Mammary epithelial cell (primary cell): ENCODE data around the gene GCN1.

ENCODE experiments used
- EZH2 ChIP-seq: IDR thresholded peaks from 2 replicates; pipeline ENCODE4 v1.6.1; 2012; ENCODE audit warnings: low read length, inconsistent platforms, borderline replicate concordance
- TF ChIP-seq, protein P1 (sequence below), 2 donors: IDR thresholded peaks in 1 of 2; conservative IDR thresholded peaks in 1 of 2; 2 replicates each; pipeline ENCODE4 v1.5.1; 2011 to 2012; ENCODE audit warnings: inconsistent platforms in 2 of 2, low read length in 2 of 2, mild to moderate bottlenecking in 2 of 2, control low read depth in 1 of 2, low read depth in 1 of 2; ENCODE audit not compliant: insufficient read depth in 1 of 2; ENCODE audit errors: extremely low read depth in 1 of 2

DNA sequence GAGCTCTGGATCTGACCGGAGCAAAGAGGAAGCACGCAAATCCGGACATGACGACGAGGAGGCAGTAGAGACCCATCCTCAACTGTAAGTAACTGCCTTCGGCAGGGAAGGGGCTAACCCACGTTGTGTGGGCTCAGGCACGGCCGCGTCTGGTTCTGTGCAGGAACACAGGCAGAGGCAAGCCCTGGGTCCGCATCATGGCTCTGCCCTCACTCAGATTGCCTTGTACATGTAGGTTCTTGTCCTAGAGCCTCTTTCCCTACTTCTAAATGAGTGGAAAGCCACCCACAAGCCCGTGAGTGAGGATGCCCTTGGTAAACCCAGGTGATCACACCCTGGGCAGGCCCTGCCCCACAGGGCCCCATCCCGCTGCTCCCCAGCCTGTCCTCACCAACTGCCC lies 15.3 kb upstream of the GCN1 start:
- TF ChIP-seq, protein P1, sequence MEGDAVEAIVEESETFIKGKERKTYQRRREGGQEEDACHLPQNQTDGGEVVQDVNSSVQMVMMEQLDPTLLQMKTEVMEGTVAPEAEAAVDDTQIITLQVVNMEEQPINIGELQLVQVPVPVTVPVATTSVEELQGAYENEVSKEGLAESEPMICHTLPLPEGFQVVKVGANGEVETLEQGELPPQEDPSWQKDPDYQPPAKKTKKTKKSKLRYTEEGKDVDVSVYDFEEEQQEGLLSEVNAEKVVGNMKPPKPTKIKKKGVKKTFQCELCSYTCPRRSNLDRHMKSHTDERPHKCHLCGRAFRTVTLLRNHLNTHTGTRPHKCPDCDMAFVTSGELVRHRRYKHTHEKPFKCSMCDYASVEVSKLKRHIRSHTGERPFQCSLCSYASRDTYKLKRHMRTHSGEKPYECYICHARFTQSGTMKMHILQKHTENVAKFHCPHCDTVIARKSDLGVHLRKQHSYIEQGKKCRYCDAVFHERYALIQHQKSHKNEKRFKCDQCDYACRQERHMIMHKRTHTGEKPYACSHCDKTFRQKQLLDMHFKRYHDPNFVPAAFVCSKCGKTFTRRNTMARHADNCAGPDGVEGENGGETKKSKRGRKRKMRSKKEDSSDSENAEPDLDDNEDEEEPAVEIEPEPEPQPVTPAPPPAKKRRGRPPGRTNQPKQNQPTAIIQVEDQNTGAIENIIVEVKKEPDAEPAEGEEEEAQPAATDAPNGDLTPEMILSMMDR (conservative IDR thresholded peaks at IDR 0.05 in 1 of 2, IDR thresholded peaks at IDR 0.05 in 1 of 2; ENCODE audit: extremely low read depth in 1 of 2, insufficient read depth in 1 of 2, low read depth in 1 of 2, low read length in 2 of 2): no peak
- TF ChIP-seq EZH2: no peak
